GM12878 (cell line): ENCODE data around the gene LGALS3. TPM values are rescaled to one million over a fixed set of nuclear protein-coding genes. Genes with fewer than 3 reads are reported as not detected.

ENCODE experiments used
- ATAC-seq: fragments of 200-7000 bp; cut with Tn5 transposase; 3 replicates; pipeline ENCODE4 v1.9.1; 2020; ENCODE audit warnings: mild to moderate bottlenecking, moderate library complexity
- BruUV-seq: library from RNA; stranded (reverse); fragments of 400-500 nt; replicated peaks from 2 replicates; lab custom pipeline; 2021; lab: Mats Ljungman, UMichigan
- CTCF ChIA-PET: fragments of 300-600 bp; sonication (Branson Sonifier 250); formaldehyde crosslinking; extraction: SDS; loops from one replicate; lab custom pipeline; 2021; ENCODE audit warnings: inconsistent platforms; lab: Yijun Ruan, JAX
- POLR2A ChIA-PET: fragments of 350-600 bp; formaldehyde crosslinking; extraction: SDS; loops from one replicate; lab custom pipeline; 2021; ENCODE audit warnings: inconsistent platforms; lab: Charles Lee
- RAD21 ChIA-PET: fragments of 300-600 bp; sonication (Branson Sonifier 250); formaldehyde crosslinking; loops from one replicate; lab custom pipeline; 2023; ENCODE audit warnings: antibody characterized with exemption; ENCODE audit not compliant: unreplicated experiment; lab: Charles Lee
- SMC1A ChIA-PET: fragments of 300-600 bp; sonication (Branson Sonifier 250); formaldehyde crosslinking; loops from one replicate; lab custom pipeline; 2023; ENCODE audit not compliant: unreplicated experiment, uncharacterized antibody; lab: Charles Lee
- DNase-seq: peaks from one replicate; pipeline ENCODE4 v3.0.0-alpha.2; 2011; ENCODE audit warnings: low read depth, low spot score
- FAIRE-seq: peaks from 3 replicates; lab custom pipeline; 2011; peaks lifted over from hg19 to GRCh38; lab: Jason Lieb, UNC
- H2AFZ ChIP-seq: 2 replicates; pipeline ENCODE4 v1.6.0; 2011; ENCODE audit warnings: low read depth, low read length, control low read depth; ENCODE audit not compliant: control insufficient read depth
- H3K27ac ChIP-seq: 2 replicates; pipeline ENCODE4 v1.5.1; 2011; ENCODE audit warnings: control low read depth; ENCODE audit not compliant: control insufficient read depth, insufficient read depth
- H3K27me3 ChIP-seq, 2 experiments: replicated peaks in 1 of 2; 2 replicates each; pipeline versions ENCODE4 v1.6.0 to v1.6.1; 2011; ENCODE audit warnings: low read length in 1 of 2; ENCODE audit not compliant: control insufficient read depth in 2 of 2, insufficient read depth in 2 of 2
- H3K36me3 ChIP-seq, 2 experiments: 2 replicates each; pipeline ENCODE4 v1.5.1; 2011; ENCODE audit warnings: low read length in 1 of 2; ENCODE audit not compliant: control insufficient read depth in 2 of 2, insufficient read depth in 2 of 2
- H3K4me1 ChIP-seq: 2 replicates; pipeline ENCODE4 v1.6.1; 2011; ENCODE audit warnings: mild to moderate bottlenecking, low read length, moderate library complexity, mixed read lengths; ENCODE audit not compliant: control insufficient read depth, insufficient read depth
- H3K4me2 ChIP-seq: 2 replicates; pipeline ENCODE4 v1.6.0; 2011; ENCODE audit warnings: control low read depth; ENCODE audit not compliant: control insufficient read depth, insufficient read depth
- H3K4me3 ChIP-seq: fragments of 200-600 bp; sonication (generic); 2 replicates; pipeline ENCODE4 v1.5.1; 2016
- H3K79me2 ChIP-seq: 2 replicates; pipeline ENCODE4 v1.6.0; 2011; ENCODE audit warnings: low read length; ENCODE audit not compliant: control insufficient read depth, insufficient read depth
- H3K9ac ChIP-seq: 2 replicates; pipeline ENCODE4 v1.8.0; 2011; ENCODE audit warnings: low read length, control low read depth, mixed read lengths; ENCODE audit not compliant: control insufficient read depth, insufficient read depth
- H3K9me3 ChIP-seq: replicated peaks from 3 replicates; pipeline ENCODE4 v1.5.1; 2011; ENCODE audit warnings: mild to moderate bottlenecking, low read length; ENCODE audit not compliant: control insufficient read depth, insufficient read depth
- H4K20me1 ChIP-seq: 2 replicates; pipeline ENCODE4 v1.6.0; 2011; ENCODE audit not compliant: control insufficient read depth, insufficient read depth
- ATF3 ChIP-seq: IDR thresholded peaks from 2 replicates; pipeline ENCODE4 v1.6.1; 2011; ENCODE audit warnings: low read depth, mild to moderate bottlenecking, low read length, moderate library complexity, borderline replicate concordance; ENCODE audit errors: extremely low read depth
- EED ChIP-seq: sonication (generic); IDR thresholded peaks from 2 replicates; pipeline ENCODE4 v1.6.1; 2016; ENCODE audit warnings: antibody characterized with exemption, low read depth
- HCFC1 ChIP-seq: fragments of 150-350 bp; IDR thresholded peaks from 2 replicates; pipeline ENCODE4 v1.6.1; 2014; ENCODE audit warnings: low read length
- MLLT1 ChIP-seq: fragments of 450-650 bp; IDR thresholded peaks from 2 replicates; pipeline ENCODE4 v1.6.1; 2016; ENCODE audit warnings: mild to moderate bottlenecking
- NFYA ChIP-seq: IDR thresholded peaks from 2 replicates; pipeline ENCODE4 v1.6.1; 2011; ENCODE audit warnings: low read depth, mild to moderate bottlenecking, low read length, improper control_type of control experiment, borderline replicate concordance
- NKRF ChIP-seq: fragments of 450-650 bp; conservative IDR thresholded peaks from 2 replicates; pipeline ENCODE4 v1.6.1; 2017; ENCODE audit warnings: mild to moderate bottlenecking, moderate library complexity
- NRF1 ChIP-seq: conservative IDR thresholded peaks from 2 replicates; pipeline ENCODE4 v1.6.1; 2011; ENCODE audit warnings: mild to moderate bottlenecking, low read depth, low read length, improper control_type of control experiment
- PAX5 ChIP-seq: IDR thresholded peaks from 2 replicates; pipeline ENCODE4 v1.6.1; 2011; ENCODE audit warnings: low read depth, low read length, borderline replicate concordance
- PAX8 ChIP-seq: fragments of 450-650 bp; IDR thresholded peaks from 2 replicates; pipeline ENCODE4 v1.6.1; 2017; ENCODE audit warnings: mild to moderate bottlenecking, moderate library complexity
- POLR2AphosphoS5 ChIP-seq: IDR thresholded peaks from 2 replicates; pipeline ENCODE4 v1.6.1; 2011; ENCODE audit warnings: mild to moderate bottlenecking, low read length, inconsistent platforms
- TCF12 ChIP-seq: IDR thresholded peaks from 2 replicates; pipeline ENCODE4 v1.6.1; 2011; ENCODE audit warnings: low read depth, mild to moderate bottlenecking, low read length
- USF1 ChIP-seq: IDR thresholded peaks from 2 replicates; pipeline ENCODE4 v1.6.1; 2011; ENCODE audit warnings: borderline replicate concordance, low read depth, mild to moderate bottlenecking, moderate library complexity, mixed read lengths, low read length; ENCODE audit not compliant: insufficient read depth; ENCODE audit errors: extremely low read length
- USF2 ChIP-seq: IDR thresholded peaks from 2 replicates; pipeline ENCODE4 v1.6.1; 2011; ENCODE audit warnings: low read depth, low read length, improper control_type of control experiment, borderline replicate concordance
- YBX1 ChIP-seq: fragments of 450-650 bp; IDR thresholded peaks from 2 replicates; pipeline ENCODE4 v1.6.1; 2016; ENCODE audit warnings: antibody characterized with exemption
- ZBTB11 ChIP-seq: fragments of 450-650 bp; formaldehyde crosslinking; IDR thresholded peaks from 2 replicates; pipeline ENCODE4 v1.5.0; 2022; ENCODE audit warnings: mild to moderate bottlenecking, missing genetic modification characterization
- WGBS: methylation state at CpG from one replicate; pipeline ENCODE4 v1.1.6; 2016; ENCODE audit warnings: low lambda C conversion rate; ENCODE audit not compliant: insufficient replicate concordance, insufficient coverage; ENCODE audit errors: missing lambda C conversion rate; 5-methylcytosine and 5-hydroxymethylcytosine counted together
- in situ Hi-C: fragments of 300-500 bp; cut with MboI; formaldehyde crosslinking; loops from 9 replicates; pipeline ENCODE4 v1.14.3; 2018; ENCODE audit warnings: mixed read lengths
- intact Hi-C: fragments of 100-400 bp; cut with micrococcal nuclease; formaldehyde crosslinking; loops from one replicate; pipeline ENCODE4 v1.14.2; 2022; ENCODE audit not compliant: unreplicated experiment
- polyA plus RNA-seq, 11 experiments: library from polyadenylated mRNA; depleted of rRNA in 4 of 11; unstranded in 6 of 11; stranded (reverse) in 5 of 11; fragments of >200 nt; fragmentation: Nextera tagmentation in 4 of 11; fragmentation: Illumina TruSeq in 1 of 11; extraction: Ambion mirVana in 4 of 11; extraction: Trizol in 1 of 11; gene quantifications; 1 replicate in 1 of 11; 2 replicates in 10 of 11; pipeline versions ENCODE4 v1.2.1 to v1.2.3, GENCODE V29; 2011 to 2016; ENCODE audit warnings: inconsistent platforms in 2 of 11, missing spikeins in 2 of 11, low read depth in 1 of 11
- total RNA-seq, 4 experiments: library from RNA; depleted of rRNA in 3 of 4; stranded (reverse); fragments of >200 nt in 3 of 4; fragmentation: Illumina TruSeq in 1 of 4; extraction: Trizol in 1 of 4; gene quantifications; 2 replicates each; pipeline versions ENCODE4 v1.2.1 to v1.2.3, GENCODE V29; 2013 to 2021

LGALS3 gene
- total and polyA plus RNA-seq, 10 of the 15 experiments (the other 5 are each of a cell fraction or from before 2014, with no cell fraction given): 1.5 to 34.2 (median 18.4) TPM

DNA sequence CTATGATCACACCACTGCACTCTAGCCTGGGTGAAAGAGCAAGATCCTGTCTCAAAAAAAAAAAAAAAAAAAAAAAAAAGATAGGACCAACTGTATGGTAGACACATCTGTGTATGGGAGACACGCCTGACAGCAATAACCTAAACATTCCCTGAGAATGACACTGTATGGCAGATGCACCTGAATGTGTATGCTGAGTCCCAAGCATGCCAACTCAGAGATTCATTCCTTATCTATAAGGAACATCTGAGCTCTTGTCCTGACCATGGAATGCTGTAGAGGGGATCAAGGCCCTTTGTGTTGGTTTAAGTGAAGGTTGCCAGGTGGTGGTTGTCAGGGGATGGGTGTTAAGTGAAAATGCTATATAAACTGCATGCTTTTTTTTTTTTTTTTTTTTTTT, 19.2 kb upstream of the LGALS3 start:
- ChIA-PET CTCF (no interaction called here), SMC1A (interaction anchor here (1.4 to 1.5 kb wide), 3 partner anchors 12 to 64 kb away, joined by 3 to 4 read pairs (median 3); no protein-coding TSS in a partner anchor)
- intact Hi-C loops: loop anchor here (10.0 kb wide), 1 partner anchor 165 kb away; the partner anchor contains the start of gene FBXO34
- no peak for TF ChIP-seq NFYA
- no peak for TF ChIP-seq USF2
- TF ChIP-seq ATF3: no peak
- TF ChIP-seq PAX8: no peak
- TF ChIP-seq EED: no peak
- TF ChIP-seq USF1: no peak
- TF ChIP-seq POLR2AphosphoS5: no peak
- TF ChIP-seq MLLT1: no peak
- no peak for TF ChIP-seq NRF1
- TF ChIP-seq ZBTB11 (CRISPR knock-in tag): no peak
- no peak for TF ChIP-seq HCFC1
- TF ChIP-seq TCF12: no peak
- no peak for TF ChIP-seq NKRF
- no peak for TF ChIP-seq PAX5
- TF ChIP-seq YBX1: no peak

More for the DNA sequence above, 19.2 kb upstream of the LGALS3 start:
- no peak for ATAC-seq
- no TSS peak for BruUV-seq
- Histone ChIP-seq H3K9ac (no peak overlapping the region), H2AFZ (no peak overlapping the region), H3K27ac (no peak overlapping the region), H3K4me1 (peaks cover 7% of the 10 kb centered on the region), H3K9me3 (no peaks in the 10 kb centered on the region; the same call in 2 of the 3 replicates), H3K79me2 (no peaks in the 10 kb centered on the region), H3K36me3 (no peaks in the 10 kb centered on the region), H3K4me3 (no peak overlapping the region), H4K20me1 (no peaks in the 10 kb centered on the region), H3K27me3 (no peaks in the 10 kb centered on the region), H3K4me2 (no peak overlapping the region)
- POLR2A ChIA-PET: interaction anchor here (0.6 to 0.7 kb wide), 2 partner anchors 9 to 44 kb away, joined by 5 to 8 read pairs; no protein-coding TSS in a partner anchor
- in situ Hi-C loops: no loop called here
- RAD21 ChIA-PET: interaction anchor here (0.8 kb wide), 1 partner anchor 79 kb away, joined by 3 read pairs; no protein-coding TSS in a partner anchor
- no peak for DNase-seq
- WGBS: 94% methylated on average over 1 of the region's 1 CpG
- FAIRE-seq: no peak
